B cell (primary cell): ENCODE results near the gene PBOV1.

Source experiments
- CTCF ChIP-seq: fragments of 200-600 bp; IDR thresholded peaks from one replicate; pipeline ENCODE4 v1.8.0; 2022; ENCODE audit warnings: antibody characterized with exemption, mild to moderate bottlenecking
- EZH2 ChIP-seq: IDR thresholded peaks from 2 replicates; pipeline ENCODE4 v1.6.1; 2012; ENCODE audit warnings: borderline replicate concordance, low read depth, mild to moderate bottlenecking, moderate library complexity, low read length; ENCODE audit not compliant: insufficient read depth, poor library complexity, severe bottlenecking

- TF ChIP-seq CTCF = no peak
- no peak for TF ChIP-seq EZH2
These were observed 32.4 kb upstream of the PBOV1 start for GRCh38 chr6:138250513-138251247.
